H1 (cell line): Measurements from ENCODE around the gene SYNPO2L. TPM values are rescaled to one million over a fixed set of nuclear protein-coding genes. Genes with fewer than 3 reads are reported as not detected.

ENCODE experiments used
- CTCF ChIA-PET: fragments of 300-600 bp; sonication (Branson Sonifier 250); formaldehyde crosslinking; loops from one replicate; lab custom pipeline; 2021; ENCODE audit not compliant: partially characterized antibody; lab: Charles Lee
- POLR2A ChIA-PET: fragments of 300-600 bp; sonication (Branson Sonifier 250); formaldehyde crosslinking; loops from one replicate; lab custom pipeline; 2021; ENCODE audit warnings: inconsistent platforms; ENCODE audit not compliant: partially characterized antibody; lab: Charles Lee
- DNase-seq, 2 experiments: peaks; one replicate each; pipeline versions ENCODE4 v3.0.0 to v3.0.0-alpha.2; 2010 to 2022; ENCODE audit warnings: low spot score in 2 of 2, low read depth in 1 of 2, mixed read lengths in 1 of 2
- FAIRE-seq: peaks from 2 replicates; lab custom pipeline; 2011; peaks lifted over from hg19 to GRCh38; lab: Jason Lieb, UNC
- H2AFZ ChIP-seq: 2 replicates; pipeline ENCODE4 v1.8.1; 2012; ENCODE audit warnings: low read length, inconsistent platforms
- H2AK5ac ChIP-seq: 2 replicates; pipeline ENCODE4 v1.6.1; 2013; ENCODE audit warnings: low read depth, low read length
- H2BK120ac ChIP-seq: replicated peaks from 2 replicates; pipeline ENCODE3; 2013; ENCODE audit warnings: low read depth, low read length, inconsistent platforms
- H2BK12ac ChIP-seq: 2 replicates; pipeline ENCODE4 v1.6.1; 2013; ENCODE audit warnings: low read depth, low read length
- H2BK15ac ChIP-seq: 2 replicates; pipeline ENCODE4 v1.6.1; 2013; ENCODE audit warnings: low read length
- H2BK20ac ChIP-seq: 2 replicates; pipeline ENCODE4 v1.6.1; 2013; ENCODE audit warnings: low read length
- H2BK5ac ChIP-seq: 2 replicates; pipeline ENCODE4 v1.6.1; 2013; ENCODE audit warnings: low read depth, low read length
- H3K14ac ChIP-seq: 2 replicates; pipeline ENCODE4 v1.6.1; 2013; ENCODE audit warnings: inconsistent platforms; ENCODE audit not compliant: insufficient read length
- H3K18ac ChIP-seq: 2 replicates; pipeline ENCODE4 v1.6.1; 2013; ENCODE audit warnings: low read length; ENCODE audit errors: extremely low read depth
- H3K23ac ChIP-seq: 2 replicates; pipeline ENCODE4 v1.6.1; 2013; ENCODE audit warnings: inconsistent platforms; ENCODE audit not compliant: insufficient read length
- H3K23me2 ChIP-seq: 2 replicates; pipeline ENCODE4 v1.6.1; 2013; ENCODE audit warnings: low read depth, low read length
- H3K27ac ChIP-seq: 2 replicates; pipeline ENCODE4 v1.6.1; 2011; ENCODE audit warnings: low read depth, low read length, inconsistent platforms
- H3K27me3 ChIP-seq, 4 experiments: replicated peaks in 1 of 4; 1 replicate in 1 of 4; 2 replicates in 3 of 4; pipeline versions ENCODE4 v1.6.1 to v1.8.1; 2011 to 2013; ENCODE audit warnings: low read length in 3 of 4, mild to moderate bottlenecking in 3 of 4, inconsistent platforms in 2 of 4, mixed read lengths in 2 of 4, moderate library complexity in 1 of 4; ENCODE audit not compliant: control insufficient read depth in 3 of 4, insufficient read depth in 3 of 4; ENCODE audit errors: extremely low read depth in 1 of 4
- H3K36me3 ChIP-seq, 4 experiments: 2 replicates each; pipeline versions ENCODE4 v1.6.1 to v1.8.1; 2011 to 2013; ENCODE audit warnings: mild to moderate bottlenecking in 4 of 4, low read length in 3 of 4, moderate library complexity in 2 of 4, control low read depth in 1 of 4, inconsistent platforms in 1 of 4; ENCODE audit not compliant: insufficient read depth in 4 of 4, control insufficient read depth in 2 of 4
- H3K4ac ChIP-seq: replicated peaks from 2 replicates; pipeline ENCODE3; 2013; ENCODE audit warnings: low read length, low read depth, mixed read lengths, inconsistent platforms; ENCODE audit not compliant: insufficient read length
- H3K4me1 ChIP-seq, 4 experiments: replicated peaks in 1 of 4; 1 replicate in 1 of 4; 2 replicates in 3 of 4; pipeline versions ENCODE4 v1.6.1 to v1.8.1; 2011 to 2013; ENCODE audit warnings: low read length in 3 of 4, inconsistent platforms in 2 of 4, mixed read lengths in 1 of 4; ENCODE audit not compliant: insufficient read depth in 4 of 4, control insufficient read depth in 3 of 4
- H3K4me2 ChIP-seq, 2 experiments: 2 replicates each; pipeline versions ENCODE4 v1.6.1 to v1.8.1; 2011 to 2013; ENCODE audit warnings: low read depth in 2 of 2, low read length in 2 of 2, control low read depth in 1 of 2, inconsistent platforms in 1 of 2, mild to moderate bottlenecking in 1 of 2; ENCODE audit not compliant: insufficient read depth in 1 of 2
- H3K4me3 ChIP-seq, 4 experiments: fragments of 200-600, 300-600 bp in 1 of 4; sonication (generic), shearing (Covaris generic), sonication (Bioruptor Twin) in 1 of 4; 2 replicates each; pipeline versions ENCODE4 v1.5.1 to v1.8.1; 2011 to 2016; ENCODE audit warnings: low read length in 4 of 4, low read depth in 3 of 4, control low read depth in 2 of 4, inconsistent platforms in 2 of 4, mild to moderate bottlenecking in 2 of 4, mixed read lengths in 1 of 4, moderate library complexity in 1 of 4; ENCODE audit not compliant: insufficient read depth in 2 of 4; ENCODE audit errors: extremely low read depth in 1 of 4
- H3K56ac ChIP-seq: replicated peaks from 2 replicates; pipeline ENCODE3; 2013; ENCODE audit warnings: low read depth, mild to moderate bottlenecking, mixed read lengths, low read length, inconsistent platforms; ENCODE audit not compliant: insufficient read length
- H3K79me1 ChIP-seq: 2 replicates; pipeline ENCODE4 v1.6.1; 2013; ENCODE audit warnings: low read depth, low read length, control low read depth
- H3K79me2 ChIP-seq, 2 experiments: 2 replicates each; pipeline versions ENCODE4 v1.6.1 to v1.8.1; 2012 to 2013; ENCODE audit warnings: low read length in 2 of 2, mild to moderate bottlenecking in 2 of 2, inconsistent platforms in 1 of 2; ENCODE audit not compliant: insufficient read depth in 2 of 2, control insufficient read depth in 1 of 2
- H3K9ac ChIP-seq, 4 experiments: replicated peaks in 1 of 4; 1 replicate in 1 of 4; 2 replicates in 3 of 4; pipeline versions ENCODE4 v1.6.1 to v1.8.1; 2011 to 2013; ENCODE audit warnings: low read depth in 3 of 4, low read length in 3 of 4, control low read depth in 2 of 4, mild to moderate bottlenecking in 2 of 4, moderate library complexity in 2 of 4, inconsistent platforms in 1 of 4; ENCODE audit errors: extremely low read depth in 1 of 4
- H3K9me3 ChIP-seq, 2 experiments: 2 replicates each; pipeline versions ENCODE4 v1.6.1 to v1.8.1; 2012 to 2013; ENCODE audit warnings: mild to moderate bottlenecking in 2 of 2, moderate library complexity in 2 of 2, control low read depth in 1 of 2, inconsistent platforms in 1 of 2, low read depth in 1 of 2, low read length in 1 of 2, mixed read lengths in 1 of 2; ENCODE audit not compliant: insufficient read depth in 2 of 2
- H4K20me1 ChIP-seq, 2 experiments: replicated peaks in 1 of 2; 2 replicates each; pipeline versions ENCODE3 to v1.8.1; 2011 to 2013; ENCODE audit warnings: inconsistent platforms in 2 of 2, low read length in 2 of 2, mild to moderate bottlenecking in 1 of 2; ENCODE audit not compliant: insufficient read depth in 2 of 2, control insufficient read depth in 1 of 2
- H4K5ac ChIP-seq: 2 replicates; pipeline ENCODE4 v1.6.1; 2013; ENCODE audit warnings: low read length, low read depth, mixed read lengths, inconsistent platforms; ENCODE audit not compliant: insufficient read length
- H4K8ac ChIP-seq: 2 replicates; pipeline ENCODE4 v1.8.0; 2013; ENCODE audit warnings: mild to moderate bottlenecking, moderate library complexity, low read length, inconsistent platforms; ENCODE audit not compliant: insufficient read depth; ENCODE audit errors: extremely low read depth
- H4K91ac ChIP-seq: replicated peaks from 2 replicates; pipeline ENCODE3; 2013; ENCODE audit warnings: low read length, mixed read lengths, inconsistent platforms; ENCODE audit not compliant: insufficient read length
- TAF7 ChIP-seq: optimal IDR thresholded peaks from 2 replicates; pipeline ENCODE3; 2011; ENCODE audit warnings: low read depth, mild to moderate bottlenecking, inconsistent platforms, low read length, moderate library complexity, borderline replicate concordance
- YY1 ChIP-seq: IDR thresholded peaks from 2 replicates; pipeline ENCODE4 v1.6.1; 2011; ENCODE audit warnings: low read depth, mild to moderate bottlenecking, low read length
- WGBS, 2 experiments: shearing (Covaris generic) in 1 of 2; methylation state at CpG; one replicate each; pipeline versions ENCODE4 v1.1.6 to v1.1.7; 2013 to 2015; ENCODE audit warnings: low lambda C conversion rate in 2 of 2, mixed read lengths in 2 of 2, inconsistent platforms in 1 of 2, low coverage in 1 of 2, missing lambda C conversion rate in 1 of 2; ENCODE audit not compliant: insufficient replicate concordance in 2 of 2, insufficient coverage in 1 of 2, insufficient read length in 1 of 2; ENCODE audit errors: extremely low coverage in 1 of 2, missing lambda C conversion rate in 1 of 2; 5-methylcytosine and 5-hydroxymethylcytosine counted together
- polyA plus RNA-seq, 7 experiments: library from polyadenylated mRNA; depleted of rRNA in 3 of 7; stranded (reverse) in 5 of 7; unstranded in 2 of 7; fragments of >200 nt in 5 of 7; fragments of 200-250 nt in 2 of 7; gene quantifications; 1 replicate in 5 of 7; 2 replicates in 1 of 7; 4 replicates in 1 of 7; pipeline versions ENCODE4 v1.2.1 to v1.2.3, GENCODE V29; 2011 to 2013; ENCODE audit warnings: missing spikeins in 2 of 7, mixed read lengths in 2 of 7
- total RNA-seq: library from RNA; stranded (reverse); fragmentation: NEBNext Ultra II Directional; extraction: Animal tissue kit (Norgen Biotek cat#: 25700); gene quantifications from 2 replicates; pipeline ENCODE4 v1.2.1, GENCODE V29; 2021

SYNPO2L gene
- total and polyA plus RNA-seq, 2 of the 8 experiments (the other 6 are each of a cell fraction or from before 2014, with no cell fraction given), result 0.05 to 0.19 TPM

- Histone ChIP-seq H3K36me3 (no peaks in the 10 kb centered on the region), H2BK12ac (no peak overlapping the region), H3K14ac (no peak overlapping the region), H3K79me1 (no peaks in the 10 kb centered on the region), H2AFZ (no peak overlapping the region), H4K20me1 (peaks cover 0 to 2% of the 10 kb centered on the region in 2 experiments), H3K4me3 (no peak overlapping the region), H3K4ac (no peak overlapping the region), H4K91ac (no peak overlapping the region), H3K79me2 (no peaks in the 10 kb centered on the region), H2AK5ac (no peak overlapping the region), H2BK120ac (no peak overlapping the region), H3K9ac (no peak overlapping the region), H3K27ac (no peak overlapping the region), H3K23me2 (peaks cover 9% of the 10 kb centered on the region; the same call in 1 of the 2 replicates), H3K4me2 (no peak overlapping the region), H2BK15ac (no peak overlapping the region), H3K27me3 (no peaks in the 10 kb centered on the region), H3K56ac (no peak overlapping the region), H3K4me1 (peaks cover 0 to 15% (median 9%) of the 10 kb centered on the region in 4 experiments; a peak in 6 of 7 replicates)
- no peak for FAIRE-seq
- DNase-seq, result no peak
- ChIA-PET POLR2A (interaction anchor here (1.1 to 1.5 kb wide), 3 partner anchors 9 to 145 kb away, joined by 3 to 5 read pairs (median 4); partner anchors contain the start of gene MYOZ1), CTCF (interaction anchor here (0.6 to 14.5 kb wide), 2 partner anchors 46 to 118 kb away, joined by 5 to 271 read pairs; no protein-coding TSS in a partner anchor)
- TF ChIP-seq TAF7, result no peak
- TF ChIP-seq YY1, result no peak
- TF ChIP-seq, all 59 proteins: peak for 0
- 94% methylated on average over 5 of the region's 5 CpGs; no CpG with 5 or more reads in 1 of the 2 experiments for WGBS, 2 experiments
- Histone ChIP-seq H4K5ac (no peak overlapping the region), H4K8ac (no peak overlapping the region), H3K18ac (no peak overlapping the region), H3K23ac (no peak overlapping the region), H2BK20ac (no peak overlapping the region), H3K9me3 (no peaks in the 10 kb centered on the region), H2BK5ac (no peak overlapping the region)
These were observed 5.1 kb downstream of the SYNPO2L start for GRCh38 chr10:73650537-73651331.
